ENCODE measurements around the gene UMODL1.
A peak's percentile ranks its signal among the peaks of the same experiment; 100 is the strongest.

The UMODL1 gene

DNA sequence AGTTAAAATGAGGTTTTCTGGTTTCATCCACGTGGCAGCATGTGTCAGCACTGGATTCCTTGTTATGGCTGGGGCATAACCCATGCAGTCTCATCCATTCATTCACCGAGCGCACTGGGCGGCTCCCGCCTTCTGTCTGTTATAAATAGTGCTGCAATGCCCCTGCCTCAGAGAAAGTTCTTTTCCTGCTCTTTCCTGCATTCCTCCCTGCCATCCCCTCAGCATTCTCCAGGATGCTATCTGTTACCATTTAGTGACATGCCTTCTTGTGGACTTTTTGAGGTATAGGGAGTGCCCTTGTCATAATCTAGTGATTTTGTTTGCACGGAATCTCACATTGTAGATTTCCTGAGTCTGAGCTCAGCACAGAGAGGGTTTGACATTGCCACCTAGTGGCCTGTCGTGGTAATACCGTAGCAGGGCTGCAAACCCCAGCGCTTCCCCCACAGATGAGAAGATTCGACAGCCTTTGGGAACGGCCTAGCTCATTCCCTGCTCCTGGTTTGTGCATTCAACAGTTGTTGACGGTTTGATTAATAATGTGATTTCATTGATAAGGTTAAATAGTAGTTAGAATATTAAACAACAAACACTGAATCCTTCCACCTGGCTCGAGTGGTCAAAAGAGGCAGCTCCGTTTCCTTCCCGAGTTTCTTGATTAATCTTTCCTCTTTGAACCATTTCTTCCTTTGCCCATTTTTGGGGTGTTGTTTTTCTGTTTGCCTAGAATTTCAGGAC is 46.3 kb downstream of the UMODL1 start:
- peak; percentile 72 for DNase-seq

GRCh38 chr21:42117967-42118780 is 47.1 kb downstream of the UMODL1 start:
- no peak for DNase-seq

GRCh38 chr21:42118901-42119300 is 47.8 kb downstream of the UMODL1 start:
- DNase-seq, result no peak

DNA sequence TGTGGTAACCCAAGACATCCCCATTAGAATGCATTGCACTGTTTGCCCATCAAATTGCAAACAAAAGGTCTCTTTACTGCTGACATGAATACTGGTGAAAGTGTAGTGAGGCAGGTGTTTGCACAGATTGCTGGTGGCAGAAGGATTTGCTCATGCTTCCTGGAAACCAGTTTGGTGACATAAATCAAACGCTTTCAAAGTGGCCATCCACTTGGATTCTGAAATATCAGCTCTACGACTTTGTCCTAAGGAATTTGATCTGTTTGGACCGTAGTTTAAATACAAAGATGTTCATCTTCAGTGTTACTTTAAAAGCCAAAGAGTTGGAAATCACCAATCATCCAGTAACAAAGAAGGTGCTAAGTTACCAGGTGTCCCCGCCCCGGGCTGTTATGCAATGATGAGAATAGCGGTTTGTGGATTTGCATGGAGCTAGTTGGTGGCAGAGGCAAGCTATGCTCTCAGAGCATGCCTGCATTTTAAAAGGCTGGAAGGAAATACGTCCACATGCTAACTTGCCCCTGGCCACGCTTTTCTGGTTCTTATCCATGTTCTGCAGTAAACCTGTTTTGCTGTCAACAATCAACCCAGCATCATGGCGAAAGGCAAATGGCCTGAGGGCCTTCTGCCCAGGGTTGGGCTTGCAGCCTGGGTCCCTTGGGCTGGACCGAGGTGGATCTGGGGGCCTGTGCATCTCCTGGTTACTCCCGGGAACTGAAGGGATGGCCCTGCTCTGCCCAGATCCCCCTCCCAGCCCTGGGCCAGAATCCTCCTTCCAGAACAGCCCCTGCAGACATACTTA is 49.2 kb downstream of the UMODL1 start:
- no peak for DNase-seq

- DNase-seq, result no peak
Observed at GRCh38 chr21:42120903-42121535, 49.9 kb downstream of the UMODL1 start.

DNA sequence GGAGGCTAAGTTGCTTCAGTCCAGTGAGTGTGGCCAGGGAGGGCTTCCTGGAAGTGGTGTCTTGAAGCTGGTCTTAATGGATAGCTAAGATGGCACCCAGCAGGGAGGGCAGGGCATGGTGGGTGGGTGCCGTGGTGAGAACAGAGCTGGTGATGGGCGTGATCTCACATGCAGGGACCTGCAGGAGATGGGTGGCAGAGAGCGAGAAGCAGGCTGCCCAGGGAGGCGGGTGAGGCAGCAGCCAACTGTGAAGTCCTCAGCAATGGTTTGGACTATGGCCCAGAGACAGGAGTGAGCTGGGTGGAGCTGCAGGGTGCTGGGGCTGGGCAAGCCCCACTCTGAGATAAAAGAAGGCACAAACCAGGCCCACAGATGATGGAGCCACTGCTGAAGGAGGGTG is 50.7 kb downstream of the UMODL1 start:
- no peak for DNase-seq

GRCh38 chr21:42122398-42122797 is 51.3 kb downstream of the UMODL1 start:
- DNase-seq, result no peak

DNA sequence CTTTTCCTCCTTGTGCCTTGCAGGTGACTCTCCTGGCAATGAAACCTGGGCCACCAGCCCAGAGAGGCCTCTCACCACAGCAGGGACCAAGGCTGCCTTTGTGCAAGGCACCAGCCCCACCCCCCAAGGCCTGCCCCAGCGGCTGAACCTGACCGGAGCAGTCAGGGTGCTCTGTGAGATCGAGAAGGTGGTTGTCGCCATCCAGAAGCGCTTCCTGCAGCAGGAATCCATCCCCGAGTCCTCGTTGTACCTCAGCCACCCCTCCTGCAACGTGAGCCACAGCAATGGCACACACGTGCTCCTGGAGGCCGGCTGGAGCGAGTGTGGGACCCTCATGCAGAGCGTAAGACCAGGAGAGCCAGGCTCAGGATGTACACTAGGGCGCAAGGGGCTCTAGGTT is 51.7 kb downstream of the UMODL1 start:
- DNase-seq, result no peak

DNA sequence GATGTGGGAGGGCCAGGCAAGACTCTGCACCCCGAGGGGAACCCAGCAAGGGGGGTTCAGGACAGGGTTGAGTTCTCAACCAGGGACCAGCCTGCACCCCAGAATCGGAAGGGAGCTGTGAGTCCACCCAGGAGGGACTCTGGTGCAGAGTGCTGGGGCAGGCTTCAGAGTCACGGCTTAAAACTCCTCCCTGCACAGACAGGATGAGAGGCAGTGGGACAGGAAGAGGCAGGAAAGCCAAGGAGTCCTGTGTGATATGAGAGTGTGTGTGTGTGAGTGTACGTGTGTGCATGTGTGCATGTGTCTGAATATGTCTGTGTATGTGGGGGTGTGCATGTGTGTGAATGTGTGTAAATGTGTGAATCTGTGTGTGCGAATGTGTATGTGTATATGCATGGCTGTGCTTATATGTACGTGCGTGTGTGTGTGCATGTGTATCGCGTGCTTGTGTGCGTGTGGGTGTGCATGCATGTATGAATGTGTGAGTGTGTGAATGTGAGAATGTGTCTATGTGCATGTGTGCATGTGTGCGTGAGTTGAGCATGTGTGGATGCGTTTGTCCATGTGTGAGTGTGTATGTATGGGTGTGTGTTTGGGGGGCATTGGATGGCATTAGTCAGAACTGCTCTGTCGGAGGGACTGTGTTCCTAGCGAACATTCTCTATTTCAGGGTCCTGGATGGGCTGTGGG is 52.2 kb downstream of the UMODL1 start:
- DNase-seq, result no peak

DNA sequence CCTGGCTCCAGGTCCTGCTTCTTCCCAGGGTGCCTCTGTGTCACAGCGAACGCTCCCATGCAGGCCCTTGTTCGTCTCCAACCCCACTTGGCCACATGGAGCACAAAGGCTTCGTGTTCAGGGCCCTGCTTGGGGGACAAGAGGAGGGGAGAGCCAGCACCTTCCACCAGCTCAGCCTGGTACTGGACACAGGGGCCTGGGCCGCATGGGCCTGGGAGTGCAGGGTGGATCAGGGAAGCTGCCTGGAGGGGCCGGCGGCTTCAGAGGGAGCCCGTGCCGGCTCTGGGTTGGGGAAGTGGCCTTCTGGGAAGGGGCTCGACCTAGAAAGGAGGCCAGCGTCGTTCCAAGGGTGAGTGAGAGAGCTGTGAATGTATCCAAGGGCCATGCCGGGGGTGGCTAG is 53.0 kb downstream of the UMODL1 start:
- DNase-seq, result no peak

DNA sequence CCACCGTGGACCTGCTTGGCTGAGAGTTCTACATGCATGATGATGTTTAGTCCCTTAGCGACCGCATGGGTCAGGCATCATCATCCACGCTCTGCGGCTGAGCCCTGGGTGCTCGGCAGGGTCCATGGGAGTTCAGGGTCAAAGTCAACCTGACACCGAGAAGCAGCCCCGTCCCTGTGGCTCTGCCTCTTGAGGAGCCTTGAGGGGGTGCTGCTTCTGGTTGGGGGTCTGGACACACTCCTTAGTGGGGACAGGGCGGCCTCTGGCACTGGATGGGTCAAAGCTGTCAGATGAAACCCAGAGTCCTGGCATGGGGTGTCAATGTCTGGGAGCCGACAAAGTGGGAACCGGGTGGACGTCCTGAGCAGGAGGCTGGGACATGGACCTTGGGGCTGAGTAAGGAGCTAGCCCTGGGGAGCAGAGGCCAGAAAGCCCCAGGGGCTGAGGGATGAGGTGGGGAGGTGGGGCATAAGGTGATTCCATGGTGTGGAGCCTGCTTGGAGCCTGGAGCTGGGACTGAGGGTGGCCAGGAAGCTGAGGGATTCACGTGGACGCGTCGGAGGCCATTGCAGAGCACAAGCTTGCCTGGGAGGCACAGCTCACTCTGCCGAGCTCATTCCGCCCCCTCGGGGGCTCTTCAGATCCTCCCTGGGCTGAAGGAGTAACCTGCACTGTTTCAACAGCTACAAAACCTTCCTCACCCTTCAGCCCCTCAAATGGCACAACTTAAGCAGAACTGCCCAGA is 53.9 kb downstream of the UMODL1 start:
- no peak for DNase-seq

GRCh38 chr21:42125571-42126544 is 54.7 kb downstream of the UMODL1 start:
- peak; percentile 68 for DNase-seq

DNA sequence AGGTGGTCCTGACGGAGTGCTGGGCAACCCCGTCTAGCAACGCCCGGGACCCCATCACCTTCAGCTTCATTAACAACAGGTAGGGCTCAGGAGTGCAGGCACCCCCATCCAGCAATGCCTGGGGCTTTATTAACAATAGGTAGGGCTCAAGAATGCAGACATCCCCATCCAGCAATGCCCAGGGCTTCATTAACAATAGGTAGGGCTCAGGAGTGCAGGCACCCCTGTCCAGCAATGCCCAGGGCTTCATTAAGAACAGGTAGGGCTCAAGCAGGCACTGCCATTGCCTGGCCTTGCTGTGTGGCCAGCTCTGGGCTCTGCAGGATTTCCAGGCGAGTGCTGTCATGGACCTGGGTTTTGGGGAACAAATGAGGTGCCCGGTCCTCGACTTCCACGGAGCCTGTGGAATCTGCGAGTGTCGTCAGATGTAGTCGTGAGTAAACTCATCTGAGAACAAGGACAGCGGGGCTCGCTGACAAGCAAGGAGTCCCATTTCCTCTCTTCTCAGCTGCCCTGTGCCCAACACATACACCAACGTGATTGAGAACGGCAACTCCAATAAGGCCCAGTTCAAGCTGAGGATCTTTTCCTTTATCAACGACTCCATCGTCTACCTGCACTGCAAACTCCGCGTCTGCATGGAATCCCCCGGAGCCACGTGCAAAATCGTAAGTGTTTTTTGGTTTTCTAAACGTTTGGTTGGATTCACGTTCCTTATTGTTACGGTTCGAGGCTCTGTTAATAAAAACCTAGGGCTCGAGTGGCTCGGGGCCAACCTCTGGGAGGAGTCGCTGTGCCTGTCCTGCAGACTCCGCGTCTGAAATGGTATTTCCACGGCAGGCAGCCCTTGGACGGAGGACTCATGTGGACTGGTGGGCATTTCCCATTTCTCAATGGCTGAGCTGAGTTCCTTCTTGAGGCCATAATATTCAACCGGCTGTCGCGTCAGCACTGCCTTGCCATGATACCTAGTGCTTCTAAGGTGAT is 56.3 kb downstream of the UMODL1 start:
- DNase-seq, result no peak

- no peak for DNase-seq
Observed at GRCh38 chr21:42129300-42130266, 58.5 kb downstream of the UMODL1 start.

GRCh38 chr21:42130441-42130840 is 59.3 kb downstream of the UMODL1 start:
- no peak for DNase-seq

DNA sequence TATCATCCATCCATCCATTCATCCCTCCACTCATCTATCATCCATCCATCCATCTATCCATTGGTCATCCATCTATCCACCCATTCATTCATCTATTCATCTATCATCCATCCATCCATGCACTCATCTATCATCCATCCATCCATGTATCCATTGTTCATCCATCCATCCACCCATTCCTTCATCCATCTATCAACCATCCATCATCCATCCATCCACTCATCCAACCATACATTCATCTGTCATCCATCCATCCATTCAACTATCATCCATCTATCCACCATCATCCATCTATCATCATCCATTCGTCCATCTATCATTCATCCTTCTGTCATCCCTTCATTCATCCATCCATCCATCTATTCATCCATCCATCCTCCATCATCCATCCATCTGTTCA is 61.1 kb downstream of the UMODL1 start:
- DNase-seq, result no peak

DNA sequence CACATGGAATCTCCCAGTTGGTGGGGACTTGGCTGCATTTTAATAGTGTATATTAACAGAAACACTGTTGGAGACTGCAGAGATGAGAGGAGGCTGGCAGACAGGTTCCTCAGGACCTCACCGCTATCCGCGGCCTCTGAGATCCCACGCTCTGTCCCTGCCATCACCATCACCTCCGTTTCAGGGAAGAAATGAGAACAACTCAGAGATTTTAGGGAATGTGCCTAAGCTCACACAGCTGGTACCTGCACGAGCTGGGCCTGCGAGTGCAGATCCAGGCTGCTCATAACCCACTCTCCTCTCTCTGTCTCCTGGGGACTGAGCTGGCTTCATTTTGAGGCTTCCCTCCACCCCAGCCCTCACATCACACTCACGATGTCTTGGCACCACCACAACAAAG is 62.0 kb downstream of the UMODL1 start:
- DNase-seq, result no peak

Data from fibroblast of upper back skin (primary cell).